GM12873 (cell line): ENCODE measurements around the gene COMMD10.

Experiments used
- CTCF ChIP-seq: IDR thresholded peaks from 2 replicates; pipeline ENCODE4 v1.5.1; 2012; ENCODE audit warnings: low read depth, mild to moderate bottlenecking, moderate library complexity, low read length, control low read depth; ENCODE audit not compliant: insufficient read depth; ENCODE audit errors: missing control alignments

COMMD10 gene

GRCh38 chr5:116157902-116158301, 73.1 kb downstream of the COMMD10 start:
- TF ChIP-seq CTCF, result no peak

GRCh38 chr5:116159006-116159405, 74.2 kb downstream of the COMMD10 start:
- no peak for TF ChIP-seq CTCF

- TF ChIP-seq CTCF, result no peak
Measured at GRCh38 chr5:116174111-116174510, 89.3 kb downstream of the COMMD10 start.

- no peak for TF ChIP-seq CTCF
Measured at GRCh38 chr5:116176121-116176520, 91.3 kb downstream of the COMMD10 start.

GRCh38 chr5:116178925-116179324, 94.1 kb downstream of the COMMD10 start:
- TF ChIP-seq CTCF, result no peak

- no peak for TF ChIP-seq CTCF
Measured at GRCh38 chr5:116209166-116209565, 124.3 kb downstream of the COMMD10 start.

- TF ChIP-seq CTCF, result no peak
Measured at GRCh38 chr5:116212225-116212624, 127.4 kb downstream of the COMMD10 start.
